ENCODE measurements around the gene TMEM258. TPM values are rescaled to one million over a fixed set of nuclear protein-coding genes. Genes with fewer than 3 reads are reported as not detected.

The TMEM258 gene
- total and polyA plus RNA-seq, 2 of the 4 experiments (the other 2 are of a cell fraction) = 107 to 280 TPM

DNA sequence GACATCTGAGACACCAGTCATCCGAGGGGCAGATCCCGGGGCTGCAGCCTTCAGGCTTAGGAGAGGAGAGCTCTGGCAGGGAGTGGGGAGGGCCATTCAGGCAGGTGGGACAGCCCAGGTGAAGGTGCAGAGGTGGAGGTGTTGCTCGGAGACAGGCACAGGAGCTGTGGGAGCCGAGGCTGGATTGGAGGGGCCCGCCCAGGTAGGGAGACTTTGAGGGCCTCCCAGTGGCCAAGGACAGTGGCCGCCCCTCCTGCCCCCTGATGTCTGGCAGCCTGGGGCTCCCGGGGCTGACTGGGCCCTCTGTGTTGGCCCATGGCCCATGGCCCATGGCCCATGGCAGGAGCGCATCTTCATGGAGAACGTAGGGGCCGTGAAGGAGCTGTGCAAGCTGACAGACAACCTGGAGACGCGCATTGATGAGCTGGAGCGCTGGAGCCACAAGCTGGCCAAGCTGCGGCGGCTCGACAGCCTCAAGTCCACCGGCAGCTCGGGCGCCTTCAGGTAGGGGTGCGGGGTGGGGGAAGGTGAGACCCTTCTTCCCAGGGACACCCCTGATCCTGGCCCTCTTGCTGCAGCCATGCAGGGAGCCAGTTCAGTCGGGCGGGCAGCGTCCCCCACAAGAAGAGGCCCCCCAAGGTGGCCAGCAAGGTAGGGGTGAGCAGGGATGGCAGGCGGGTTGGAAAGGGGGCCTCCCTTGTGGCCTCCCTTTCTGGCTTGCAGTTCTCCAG lies 13.3 kb downstream of the TMEM258 start:
- H3K27ac ChIP-seq (ENCODE audit: insufficient read depth, low read length) = no peak overlapping the region
- BruUV-seq (replicated peaks) = no TSS peak
- in situ Hi-C loops (cut with MboI; ENCODE audit: low sequenced_read_pairs) = no loop called here
- H3K27me3 ChIP-seq (ENCODE audit: control insufficient read depth, insufficient read depth, low read length) = no peaks in the 10 kb centered on the region
- ChIA-PET CTCF (interaction anchor here (1.2 kb wide), 1 partner anchor 32 kb away, joined by 5 read pairs; no protein-coding TSS in a partner anchor), POLR2A (ENCODE audit: unreplicated experiment) (no interaction called here)
- H4K5ac ChIP-seq (ENCODE audit: low read depth, low read length) = no peak overlapping the region
- no peak for ATAC-seq (ENCODE audit: low read depth)
- peaks cover 3% of the 10 kb centered on the region; the same call in 1 of the 2 replicates for H3K4me1 ChIP-seq (ENCODE audit: control insufficient read depth, insufficient read depth, low read length)
- DNase-seq = no peak
- dilution Hi-C loops (cut with HindIII; ENCODE audit: low sequenced_read_pairs, unreplicated experiment) = no loop called here
- no peaks in the 10 kb centered on the region for H4K20me1 ChIP-seq (ENCODE audit: insufficient read depth, low read length)
- H3K36me3 ChIP-seq (ENCODE audit: control insufficient read depth, insufficient read depth, low read length) = peaks cover 5% of the 10 kb centered on the region
- no peak overlapping the region for H3K14ac ChIP-seq (replicated peaks; ENCODE audit: low read depth, low read length)
- H3K56ac ChIP-seq (ENCODE audit: extremely low read depth, insufficient read depth, low read length) = no peak overlapping the region
- no peak overlapping the region for H3K4me2 ChIP-seq (ENCODE audit: low read depth, low read length)
- H2AK5ac ChIP-seq (ENCODE audit: low read depth, low read length) = no peak overlapping the region
- no peak overlapping the region for H2AK9ac ChIP-seq (replicated peaks; ENCODE audit: low read depth, low read length, poor library complexity)
- no peak overlapping the region for H2BK5ac ChIP-seq (ENCODE audit: low read depth, low read length, poor library complexity, severe bottlenecking)
- intact Hi-C loops (cut with micrococcal nuclease) = no loop called here
- no peak overlapping the region for H3K18ac ChIP-seq (ENCODE audit: low read depth, low read length)
- no peaks in the 10 kb centered on the region for H3K79me1 ChIP-seq (ENCODE audit: low read depth in 1 of 2, low read length in 2 of 2)
- H4K91ac ChIP-seq (ENCODE audit: insufficient read depth, low read depth, low read length) = no peak overlapping the region
- H3K4me3 ChIP-seq (ENCODE audit: insufficient read depth, low read depth, low read length) = no peak overlapping the region
- 90% methylated on average over 10 of the region's 24 CpGs; no CpG with 5 or more reads in 1 of the 2 experiments for WGBS, 2 experiments (ENCODE audit: extremely low coverage in 2 of 2, insufficient read length in 1 of 2)
- H3K9me1 ChIP-seq (ENCODE audit: insufficient read depth, low read length) = no peaks in the 10 kb centered on the region; the same call in 1 of the 2 replicates
- H3K9ac ChIP-seq (ENCODE audit: low read depth, low read length) = no peak overlapping the region
- no peak overlapping the region for H2BK120ac ChIP-seq (ENCODE audit: low read depth, low read length)
- TF ChIP-seq RCOR1 (IDR thresholded peaks at IDR 0.05; ENCODE audit: insufficient replicate concordance, low read length) = no peak
- no peak for TF ChIP-seq SMC3 (IDR thresholded peaks at IDR 0.05; ENCODE audit: low read depth, low read length)
- no peak for TF ChIP-seq MXI1 (IDR thresholded peaks at IDR 0.05; ENCODE audit: borderline replicate concordance, low read depth, low read length)
- no peak for TF ChIP-seq FOS (IDR thresholded peaks at IDR 0.05; ENCODE audit: low read depth, low read length)
- TF ChIP-seq CEBPB (IDR thresholded peaks at IDR 0.05; ENCODE audit: low read depth, low read length) = no peak
- TF ChIP-seq, protein P1, sequence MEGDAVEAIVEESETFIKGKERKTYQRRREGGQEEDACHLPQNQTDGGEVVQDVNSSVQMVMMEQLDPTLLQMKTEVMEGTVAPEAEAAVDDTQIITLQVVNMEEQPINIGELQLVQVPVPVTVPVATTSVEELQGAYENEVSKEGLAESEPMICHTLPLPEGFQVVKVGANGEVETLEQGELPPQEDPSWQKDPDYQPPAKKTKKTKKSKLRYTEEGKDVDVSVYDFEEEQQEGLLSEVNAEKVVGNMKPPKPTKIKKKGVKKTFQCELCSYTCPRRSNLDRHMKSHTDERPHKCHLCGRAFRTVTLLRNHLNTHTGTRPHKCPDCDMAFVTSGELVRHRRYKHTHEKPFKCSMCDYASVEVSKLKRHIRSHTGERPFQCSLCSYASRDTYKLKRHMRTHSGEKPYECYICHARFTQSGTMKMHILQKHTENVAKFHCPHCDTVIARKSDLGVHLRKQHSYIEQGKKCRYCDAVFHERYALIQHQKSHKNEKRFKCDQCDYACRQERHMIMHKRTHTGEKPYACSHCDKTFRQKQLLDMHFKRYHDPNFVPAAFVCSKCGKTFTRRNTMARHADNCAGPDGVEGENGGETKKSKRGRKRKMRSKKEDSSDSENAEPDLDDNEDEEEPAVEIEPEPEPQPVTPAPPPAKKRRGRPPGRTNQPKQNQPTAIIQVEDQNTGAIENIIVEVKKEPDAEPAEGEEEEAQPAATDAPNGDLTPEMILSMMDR (conservative IDR thresholded peaks at IDR 0.05; ENCODE audit: low read depth, low read length) = no peak
- no peak for TF ChIP-seq RAD21 (IDR thresholded peaks at IDR 0.05; ENCODE audit: low read length)
- no peak for TF ChIP-seq MAFK (IDR thresholded peaks at IDR 0.05; ENCODE audit: low read depth, low read length)
- TF ChIP-seq, protein P2, sequence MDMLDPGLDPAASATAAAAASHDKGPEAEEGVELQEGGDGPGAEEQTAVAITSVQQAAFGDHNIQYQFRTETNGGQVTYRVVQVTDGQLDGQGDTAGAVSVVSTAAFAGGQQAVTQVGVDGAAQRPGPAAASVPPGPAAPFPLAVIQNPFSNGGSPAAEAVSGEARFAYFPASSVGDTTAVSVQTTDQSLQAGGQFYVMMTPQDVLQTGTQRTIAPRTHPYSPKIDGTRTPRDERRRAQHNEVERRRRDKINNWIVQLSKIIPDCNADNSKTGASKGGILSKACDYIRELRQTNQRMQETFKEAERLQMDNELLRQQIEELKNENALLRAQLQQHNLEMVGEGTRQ (IDR thresholded peaks at IDR 0.05; ENCODE audit: low read depth, low read length) = no peak
- no peak for TF ChIP-seq POLR2A (IDR thresholded peaks at IDR 0.05; ENCODE audit: low read depth, low read length)
- TF ChIP-seq RFX5 (IDR thresholded peaks at IDR 0.05; ENCODE audit: low read depth, low read length) = no peak
- no peak for TF ChIP-seq NFE2L2 (IDR thresholded peaks at IDR 0.05; ENCODE audit: low read depth, low read length)
- TF ChIP-seq, protein P3, sequence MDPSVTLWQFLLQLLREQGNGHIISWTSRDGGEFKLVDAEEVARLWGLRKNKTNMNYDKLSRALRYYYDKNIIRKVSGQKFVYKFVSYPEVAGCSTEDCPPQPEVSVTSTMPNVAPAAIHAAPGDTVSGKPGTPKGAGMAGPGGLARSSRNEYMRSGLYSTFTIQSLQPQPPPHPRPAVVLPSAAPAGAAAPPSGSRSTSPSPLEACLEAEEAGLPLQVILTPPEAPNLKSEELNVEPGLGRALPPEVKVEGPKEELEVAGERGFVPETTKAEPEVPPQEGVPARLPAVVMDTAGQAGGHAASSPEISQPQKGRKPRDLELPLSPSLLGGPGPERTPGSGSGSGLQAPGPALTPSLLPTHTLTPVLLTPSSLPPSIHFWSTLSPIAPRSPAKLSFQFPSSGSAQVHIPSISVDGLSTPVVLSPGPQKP (IDR thresholded peaks at IDR 0.05; ENCODE audit: borderline replicate concordance, low read depth, low read length) = no peak
- H4K8ac ChIP-seq (ENCODE audit: low read depth in 2 of 2, low read length in 2 of 2) = no peak overlapping the region
- H2AFZ ChIP-seq (replicated peaks; ENCODE audit: low read length, poor library complexity) = no peak overlapping the region
- H3K9me3 ChIP-seq (ENCODE audit: control insufficient read depth, insufficient read depth, low read length) = no peaks in the 10 kb centered on the region
- no peak overlapping the region for H2BK15ac ChIP-seq (ENCODE audit: low read depth, low read length)
- H3K4ac ChIP-seq (ENCODE audit: low read depth, low read length) = no peak overlapping the region
- H2BK20ac ChIP-seq (ENCODE audit: low read depth, low read length) = no peak overlapping the region
- no peak overlapping the region for H3K23ac ChIP-seq (ENCODE audit: low read depth, low read length)

Data from IMR-90 (cell line).